ENCODE data around the gene SLC4A1.

GRCh38 chr17:44273607-44274006 is 5.7 kb upstream of the SLC4A1 start:
- no peak for TF ChIP-seq CTCF (IDR thresholded peaks at IDR 0.05)
- no peak for TF ChIP-seq JUN (IDR thresholded peaks at IDR 0.05)
- no peak for TF ChIP-seq RAD21 (conservative IDR thresholded peaks at IDR 0.05 in 1 of 2, IDR thresholded peaks at IDR 0.05 in 1 of 2)
- TF ChIP-seq SMC3 (IDR thresholded peaks at IDR 0.05), result no peak
- no peak for TF ChIP-seq CBX8 (IDR thresholded peaks at IDR 0.05)
- no peak for TF ChIP-seq CHD4 (IDR thresholded peaks at IDR 0.05; ENCODE audit: borderline replicate concordance)
- TF ChIP-seq POLR2A (IDR thresholded peaks at IDR 0.05; ENCODE audit: low read length), result no peak
- no peak for TF ChIP-seq REST (IDR thresholded peaks at IDR 0.05)
- TF ChIP-seq MAX (IDR thresholded peaks at IDR 0.05), result no peak
- no peak for TF ChIP-seq MYC (IDR thresholded peaks at IDR 0.05; ENCODE audit: borderline replicate concordance, low read length)
- no peak for TF ChIP-seq CEBPB (IDR thresholded peaks at IDR 0.05)
- no peak for TF ChIP-seq MAZ (IDR thresholded peaks at IDR 0.05; ENCODE audit: borderline replicate concordance, low read depth, low read length)
